Measurements from ENCODE around the gene C6orf62. TPM values are rescaled to one million over a fixed set of nuclear protein-coding genes. Genes with fewer than 3 reads are reported as not detected.

The C6orf62 gene
- 132 and 141 TPM in 2 replicates for total RNA-seq

DNA sequence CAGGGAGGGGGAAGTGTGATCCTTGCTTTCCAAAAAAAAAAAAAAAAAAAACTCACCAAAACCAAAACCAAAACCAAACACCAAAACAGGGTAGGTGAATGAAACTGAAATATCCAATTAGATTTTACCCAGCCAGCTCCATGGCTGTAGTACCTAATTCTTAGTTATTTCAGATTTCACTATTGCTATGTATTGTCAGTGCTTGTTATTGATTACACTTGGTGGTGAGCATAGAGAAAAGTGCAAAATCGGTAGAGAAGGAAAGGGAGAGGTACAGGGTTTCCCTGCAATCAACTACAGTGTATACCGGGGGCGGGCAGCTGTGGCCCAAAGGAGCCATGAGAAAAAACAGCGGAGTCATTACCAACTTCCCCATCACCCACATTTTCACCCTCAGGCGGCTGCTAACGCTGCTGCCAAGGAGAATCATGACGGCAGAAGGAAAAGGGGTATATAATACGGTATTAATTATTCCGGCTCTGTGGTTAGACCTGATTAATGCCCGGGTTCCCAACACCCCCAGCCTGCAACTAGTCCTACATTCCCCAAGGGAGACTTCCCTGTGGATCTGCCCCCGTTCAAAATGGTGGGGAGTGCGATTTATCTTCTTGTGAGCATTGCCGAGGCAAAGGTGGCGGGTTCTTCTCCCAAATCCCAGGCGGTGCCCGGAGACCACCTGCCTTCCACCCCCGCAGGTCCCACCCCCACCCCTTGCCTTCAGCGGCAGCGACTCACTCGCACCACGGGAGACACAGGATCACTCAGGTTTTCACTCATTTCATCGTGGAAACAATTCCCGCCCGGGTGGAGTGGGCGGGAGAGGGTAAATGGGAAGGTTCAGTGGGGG, at the start of gene C6orf62:
C6orf62 (minus strand) TSS at position 30 of the 847 bp plus-strand sequence. CDS start 486 bp downstream, outside the sequence.

DNA sequence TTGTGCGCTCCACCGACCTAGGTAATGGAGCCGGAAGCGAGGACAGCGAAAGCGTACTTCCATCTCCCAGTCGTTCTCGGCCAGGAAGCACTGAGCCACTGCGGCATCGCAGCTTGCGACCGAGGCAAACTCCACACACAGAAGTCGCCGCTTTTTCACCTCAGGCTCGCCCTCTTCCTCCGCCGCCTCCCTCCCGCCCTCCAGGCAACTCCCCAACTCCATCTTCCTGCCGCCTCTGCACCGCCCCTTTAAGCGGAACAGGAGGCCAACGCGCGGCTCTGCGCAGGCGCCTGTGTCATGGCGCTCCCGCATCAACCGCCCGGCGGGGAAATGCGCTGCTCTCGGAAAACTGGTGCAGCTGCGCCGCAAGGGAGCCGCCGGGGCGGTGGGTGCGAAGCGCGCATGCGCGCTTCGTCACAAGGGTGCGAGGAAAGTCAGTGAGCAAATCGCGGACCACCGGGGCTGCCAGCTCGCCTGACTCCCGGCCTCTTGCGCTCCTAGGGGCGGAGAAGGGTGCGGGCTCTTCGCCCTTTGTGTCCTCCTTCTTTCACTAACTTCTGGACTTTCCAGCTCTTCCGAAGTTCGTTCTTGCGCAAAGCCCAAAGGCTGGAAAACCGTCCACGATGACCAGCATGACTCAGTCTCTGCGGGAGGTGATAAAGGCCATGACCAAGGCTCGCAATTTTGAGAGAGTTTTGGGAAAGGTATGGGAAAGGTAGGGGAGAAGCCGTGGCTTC, 52.1 kb downstream of the C6orf62 start, which contains the start of the genes ACOT13 and TDP2:
ACOT13 (plus strand) TSS at position 437 of the 737 bp plus-strand sequence; CDS start at position 624, 187 bp downstream.
TDP2 (minus strand) TSS at position 259 of the 737 bp plus-strand sequence; CDS start at position 222, 37 bp downstream.

Other genes with a start within 250 kb of the C6orf62 start
- 0.33 and 0.87 TPM in 2 replicates for gene GPLD1, start 229.6 kb downstream of the C6orf62 start, total RNA-seq
- 1.3 and 2.1 TPM in 2 replicates for gene ALDH5A1, start 224.2 kb downstream of the C6orf62 start, total RNA-seq
- 0.12 and 0.22 TPM in 2 replicates for gene KIAA0319, start 73.0 kb downstream of the C6orf62 start, total RNA-seq
- gene TDP2, start 52.3 kb downstream of the C6orf62 start, total RNA-seq = 27.6 and 27.7 TPM in 2 replicates
- gene ACOT13, start 52.1 kb downstream of the C6orf62 start, total RNA-seq = 7.6 and 8.4 TPM in 2 replicates
- gene GMNN, start 55.8 kb upstream of the C6orf62 start, total RNA-seq = 18.1 and 49.4 TPM in 2 replicates
- gene ARMH2, start 79.8 kb upstream of the C6orf62 start, total RNA-seq = not detected in 2 replicates
- 5.5 and 8.7 TPM in 2 replicates for gene RIPOR2, start 216.8 kb upstream of the C6orf62 start, total RNA-seq